ENCODE results near the gene CEP131.

- TF ChIP-seq TAF1 (IDR thresholded peaks at IDR 0.05; ENCODE audit: low read depth, low read length) (no peak), POLR2A (IDR thresholded peaks at IDR 0.05; ENCODE audit: low read depth, low read length) (no peak), SPI1 (IDR thresholded peaks at IDR 0.05; ENCODE audit: low read depth, low read length) (no peak), PAX5 (IDR thresholded peaks at IDR 0.05; ENCODE audit: insufficient read depth, low read length, severe bottlenecking) (no peak), POLR2AphosphoS5 (IDR thresholded peaks at IDR 0.05; ENCODE audit: low read depth, low read length) (no peak)
Observed at GRCh38 chr17:81250286-81251093, 27.7 kb upstream of the CEP131 start.

Measured in GM12891 (cell line).